ENCODE data around the gene ITPRIPL2. TPM values are rescaled to one million over a fixed set of nuclear protein-coding genes. Genes with fewer than 3 reads are reported as not detected.

Gene ITPRIPL2
- total RNA-seq, 1 donor, result 46.2 TPM

DNA sequence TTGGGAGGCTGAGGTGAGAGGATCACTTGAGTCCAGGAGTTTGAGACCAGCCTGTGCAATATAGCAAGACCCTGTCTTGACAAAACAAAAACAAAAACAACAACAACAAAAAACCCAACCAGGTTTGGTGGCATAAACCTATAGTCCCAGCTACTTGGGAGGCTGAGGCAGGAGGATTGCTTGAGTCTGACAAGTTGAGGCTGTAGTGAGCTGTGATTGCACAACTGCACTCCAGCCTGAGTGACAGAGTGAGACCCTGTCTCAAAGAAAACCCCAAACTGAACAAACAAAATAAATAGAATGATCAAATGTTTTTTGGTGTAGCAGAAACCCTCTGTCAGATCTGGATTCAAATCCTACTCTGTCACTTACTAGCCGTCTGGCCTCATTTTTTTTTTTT is 38.3 kb downstream of the ITPRIPL2 start:
- TF ChIP-seq, protein P1, sequence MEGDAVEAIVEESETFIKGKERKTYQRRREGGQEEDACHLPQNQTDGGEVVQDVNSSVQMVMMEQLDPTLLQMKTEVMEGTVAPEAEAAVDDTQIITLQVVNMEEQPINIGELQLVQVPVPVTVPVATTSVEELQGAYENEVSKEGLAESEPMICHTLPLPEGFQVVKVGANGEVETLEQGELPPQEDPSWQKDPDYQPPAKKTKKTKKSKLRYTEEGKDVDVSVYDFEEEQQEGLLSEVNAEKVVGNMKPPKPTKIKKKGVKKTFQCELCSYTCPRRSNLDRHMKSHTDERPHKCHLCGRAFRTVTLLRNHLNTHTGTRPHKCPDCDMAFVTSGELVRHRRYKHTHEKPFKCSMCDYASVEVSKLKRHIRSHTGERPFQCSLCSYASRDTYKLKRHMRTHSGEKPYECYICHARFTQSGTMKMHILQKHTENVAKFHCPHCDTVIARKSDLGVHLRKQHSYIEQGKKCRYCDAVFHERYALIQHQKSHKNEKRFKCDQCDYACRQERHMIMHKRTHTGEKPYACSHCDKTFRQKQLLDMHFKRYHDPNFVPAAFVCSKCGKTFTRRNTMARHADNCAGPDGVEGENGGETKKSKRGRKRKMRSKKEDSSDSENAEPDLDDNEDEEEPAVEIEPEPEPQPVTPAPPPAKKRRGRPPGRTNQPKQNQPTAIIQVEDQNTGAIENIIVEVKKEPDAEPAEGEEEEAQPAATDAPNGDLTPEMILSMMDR (IDR thresholded peaks at IDR 0.05; ENCODE audit: insufficient read depth, low read depth, low read length), result no peak
- DNase-seq (ENCODE audit: low read depth), result no peak
- H3K4me3 ChIP-seq (ENCODE audit: low read depth, low read length), result no peak overlapping the region

DNA sequence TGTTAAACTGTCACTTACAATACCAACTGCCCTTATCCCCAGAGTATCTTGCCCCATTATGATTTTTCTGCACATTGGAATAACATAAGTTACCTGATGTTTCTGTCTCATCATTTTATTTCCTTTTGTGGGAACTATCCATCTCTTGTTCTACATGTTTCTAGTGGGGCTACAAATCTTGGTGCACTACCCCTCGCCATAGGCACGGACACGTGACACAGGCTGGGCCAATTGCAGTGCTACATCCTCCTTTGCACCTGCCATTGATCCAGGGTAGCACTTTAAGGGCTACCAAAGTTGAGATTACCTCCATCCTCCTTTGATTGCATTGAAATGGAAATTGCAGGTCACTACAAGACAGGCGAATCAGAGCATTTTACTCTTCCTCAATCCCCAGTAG is 40.1 kb downstream of the ITPRIPL2 start:
- TF ChIP-seq, protein P1 (IDR thresholded peaks at IDR 0.05; ENCODE audit: insufficient read depth, low read depth, low read length), result no peak
- DNase-seq (ENCODE audit: low read depth), result no peak
- H3K4me3 ChIP-seq (ENCODE audit: low read depth, low read length), result no peak overlapping the region

DNA sequence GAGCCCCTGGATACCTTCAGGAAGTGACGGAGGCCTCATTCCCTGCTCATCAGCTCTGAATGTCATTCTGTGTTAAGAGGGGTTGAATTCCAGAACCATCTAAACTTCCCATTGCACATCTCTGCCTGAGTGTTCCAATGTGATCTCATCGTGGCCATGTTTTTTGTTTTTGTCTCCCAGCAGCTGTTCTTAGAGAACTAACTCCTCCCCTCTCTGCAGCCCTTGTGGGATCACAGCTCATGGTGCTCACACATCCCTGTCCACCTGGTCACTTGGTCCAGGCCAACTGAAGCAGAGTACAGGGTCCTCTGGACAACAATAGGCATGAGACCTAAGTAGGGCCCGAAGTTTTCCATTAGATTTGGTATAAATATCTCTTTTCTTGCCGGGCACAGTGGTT is 48.3 kb downstream of the ITPRIPL2 start:
- TF ChIP-seq, protein P1 (IDR thresholded peaks at IDR 0.05; ENCODE audit: insufficient read depth, low read depth, low read length), result no peak
- no peak overlapping the region for H3K4me3 ChIP-seq (ENCODE audit: low read depth, low read length)
- no peak for DNase-seq (ENCODE audit: low read depth)

DNA sequence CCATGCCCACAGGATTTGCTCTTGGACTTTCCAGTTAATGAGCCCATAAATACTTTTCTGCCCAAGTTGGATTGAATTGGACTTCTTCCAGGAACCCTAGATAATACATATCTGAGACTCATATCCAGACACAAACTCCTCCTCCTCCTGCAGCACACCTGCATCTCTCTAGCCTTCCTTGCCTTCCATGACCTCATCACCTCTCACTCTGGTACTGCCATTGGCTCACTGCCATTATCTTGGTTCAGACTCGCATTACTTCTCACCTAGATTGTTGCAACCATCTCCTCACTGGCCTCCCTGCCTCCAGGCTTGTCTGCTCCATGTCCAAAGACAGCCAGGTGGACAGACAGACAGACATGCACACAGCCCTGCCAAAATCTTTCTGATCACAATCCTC is 49.5 kb downstream of the ITPRIPL2 start:
- no peak for DNase-seq (ENCODE audit: low read depth)
- no peak overlapping the region for H3K4me3 ChIP-seq (ENCODE audit: low read depth, low read length)
- TF ChIP-seq, protein P1 (IDR thresholded peaks at IDR 0.05; ENCODE audit: insufficient read depth, low read depth, low read length), result no peak

DNA sequence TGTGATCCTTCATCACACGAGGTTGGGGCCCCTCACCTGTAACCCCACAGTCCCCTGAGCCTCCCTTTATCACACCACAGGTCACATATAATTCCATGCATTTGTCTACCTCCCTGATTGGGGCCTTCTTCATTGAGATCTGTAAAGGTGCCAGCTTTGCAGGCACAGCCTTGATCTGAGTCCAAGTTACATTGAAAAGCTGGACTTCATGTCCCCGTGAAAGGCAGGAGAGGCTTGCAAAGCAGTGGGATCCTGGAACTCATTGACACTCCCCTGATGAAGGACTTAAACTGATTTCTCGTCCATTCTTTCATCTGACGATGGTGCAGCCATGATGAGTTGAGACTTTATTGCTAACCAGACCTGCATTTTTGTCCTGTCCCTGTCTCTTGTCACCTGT is 50.5 kb downstream of the ITPRIPL2 start:
- DNase-seq (ENCODE audit: low read depth), result no peak
- no peak overlapping the region for H3K4me3 ChIP-seq (ENCODE audit: low read depth, low read length)
- TF ChIP-seq, protein P1 (IDR thresholded peaks at IDR 0.05; ENCODE audit: insufficient read depth, low read depth, low read length), result no peak

DNA sequence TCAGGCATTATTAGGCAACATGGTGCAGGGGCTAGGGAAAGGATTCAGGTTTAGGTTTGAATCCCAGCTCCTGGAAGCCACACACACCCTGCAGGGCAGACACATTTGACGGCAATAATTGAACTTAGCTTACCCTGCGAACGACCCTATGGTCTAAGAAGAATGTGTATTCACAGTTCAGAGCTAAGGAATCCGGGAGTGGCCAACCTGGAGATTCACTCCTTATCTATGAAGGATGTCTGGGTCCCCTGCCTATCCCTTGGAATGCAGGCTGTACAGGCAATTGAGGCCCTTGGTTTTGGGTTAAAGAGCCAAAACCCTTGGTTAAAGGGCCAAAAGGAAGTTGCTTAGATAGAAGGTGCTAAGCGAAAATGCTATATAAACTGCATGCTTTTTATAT is 51.3 kb downstream of the ITPRIPL2 start:
- H3K4me3 ChIP-seq (ENCODE audit: low read depth, low read length), result no peak overlapping the region
- DNase-seq (ENCODE audit: low read depth), result no peak
- TF ChIP-seq, protein P1 (IDR thresholded peaks at IDR 0.05; ENCODE audit: insufficient read depth, low read depth, low read length), result no peak

DNA sequence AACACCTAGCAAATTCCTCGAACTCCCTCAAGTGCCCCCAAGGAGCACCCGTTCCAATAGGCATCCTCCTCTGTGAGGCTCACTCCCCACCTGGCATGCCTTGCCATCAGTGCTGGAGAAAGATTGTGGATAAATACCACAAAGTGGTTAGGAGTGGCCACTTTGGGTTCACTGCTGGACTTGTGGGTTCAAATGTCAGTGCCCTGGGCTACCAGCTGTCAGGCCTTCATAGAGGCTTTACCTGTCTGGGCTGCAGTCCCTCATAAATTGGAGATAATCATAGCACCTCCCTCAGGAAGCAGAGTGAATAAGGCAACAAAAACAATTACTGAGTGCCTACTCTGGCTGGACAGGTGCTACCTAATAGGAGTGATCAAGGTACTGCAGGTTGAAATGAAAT is 52.7 kb downstream of the ITPRIPL2 start:
- no peak for DNase-seq (ENCODE audit: low read depth)
- H3K4me3 ChIP-seq (ENCODE audit: low read depth, low read length), result no peak overlapping the region
- TF ChIP-seq, protein P1 (IDR thresholded peaks at IDR 0.05; ENCODE audit: insufficient read depth, low read depth, low read length), result no peak
